HTERT RPE-1 (cell line): ENCODE data around the gene NHLRC4.

Experiments used
- in situ Hi-C: fragments of 300-500 bp; cut with MboI; formaldehyde crosslinking; loops from 4 replicates; pipeline ENCODE4 v1.14.3; 2020; ENCODE audit warnings: low sequenced_read_pairs

The NHLRC4 gene

DNA sequence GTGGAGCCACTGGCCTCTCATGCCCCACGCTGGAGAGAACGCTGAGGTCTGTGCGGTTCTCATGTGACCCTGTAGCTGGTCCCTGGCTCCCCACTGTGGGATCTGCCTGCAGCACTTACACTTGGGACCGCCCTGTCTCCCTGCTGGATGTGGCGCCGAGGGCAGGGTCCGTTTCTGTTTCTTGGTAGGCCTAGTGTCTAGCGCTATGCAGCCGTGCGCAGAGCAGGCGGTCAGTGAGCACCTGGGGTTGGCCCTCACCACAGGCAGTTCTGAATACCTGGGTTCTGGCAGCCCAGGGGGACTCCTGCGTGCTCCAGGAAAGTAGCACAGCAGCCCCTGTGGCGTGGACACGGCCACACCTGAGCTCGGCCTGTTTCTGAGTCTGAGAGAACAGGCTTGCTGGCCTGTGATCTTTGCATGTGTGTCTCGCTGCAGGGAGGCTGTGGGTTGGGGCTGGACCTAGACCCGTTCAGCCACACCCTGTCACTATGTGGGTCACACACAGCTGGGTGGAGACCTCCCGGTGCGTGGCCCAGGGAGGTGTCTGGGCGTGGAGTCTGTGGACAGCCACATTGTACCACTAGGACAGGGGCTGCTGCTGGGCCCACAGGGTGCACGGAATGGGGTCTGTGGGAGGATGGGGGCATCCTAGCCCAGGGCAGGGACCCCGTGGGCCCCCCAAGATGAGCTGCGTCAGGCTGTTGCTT lies 36.5 kb upstream of the NHLRC4 start:
- in situ Hi-C loops, result no loop called here

GRCh38 chr16:531494-532125 lies 35.2 kb upstream of the NHLRC4 start:
- in situ Hi-C loops, result no loop called here

DNA sequence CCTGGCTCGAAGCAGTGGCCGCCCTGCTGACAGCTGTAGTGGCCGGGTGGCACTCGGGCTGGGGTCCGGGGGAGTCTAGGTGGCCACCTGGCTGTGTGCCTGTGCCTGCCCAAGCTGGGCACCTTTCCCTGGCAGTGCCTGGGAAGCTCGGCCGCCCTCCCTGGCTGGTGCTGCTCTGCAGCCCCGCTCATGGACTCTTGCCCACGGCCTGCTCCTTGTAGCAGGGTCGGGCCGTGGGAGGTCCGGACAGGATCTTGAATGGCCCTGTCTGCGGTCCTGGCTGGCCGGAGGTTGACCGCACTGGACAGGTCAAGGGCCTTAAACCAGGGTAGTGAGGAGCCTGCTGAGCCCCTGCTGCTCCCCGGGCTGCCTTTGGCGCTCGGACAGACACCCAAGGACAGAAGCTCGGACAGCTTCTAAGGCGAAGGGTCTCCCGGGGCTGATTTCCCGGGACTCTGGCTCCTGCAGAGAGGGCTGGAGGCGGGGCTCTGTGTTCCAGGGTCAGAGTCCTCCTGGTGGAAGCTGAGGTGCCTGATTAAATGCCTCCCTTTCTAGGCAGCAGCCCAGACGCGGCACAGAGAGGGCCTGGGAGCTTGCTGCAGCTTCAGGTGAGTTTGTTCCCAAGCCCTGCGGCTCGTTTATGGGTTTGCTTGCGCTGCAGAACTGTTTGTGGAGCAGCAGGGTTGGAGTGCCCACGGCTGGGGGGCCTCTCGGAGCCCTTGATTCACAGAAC lies 33.2 kb upstream of the NHLRC4 start:
- in situ Hi-C loops, result no loop called here

DNA sequence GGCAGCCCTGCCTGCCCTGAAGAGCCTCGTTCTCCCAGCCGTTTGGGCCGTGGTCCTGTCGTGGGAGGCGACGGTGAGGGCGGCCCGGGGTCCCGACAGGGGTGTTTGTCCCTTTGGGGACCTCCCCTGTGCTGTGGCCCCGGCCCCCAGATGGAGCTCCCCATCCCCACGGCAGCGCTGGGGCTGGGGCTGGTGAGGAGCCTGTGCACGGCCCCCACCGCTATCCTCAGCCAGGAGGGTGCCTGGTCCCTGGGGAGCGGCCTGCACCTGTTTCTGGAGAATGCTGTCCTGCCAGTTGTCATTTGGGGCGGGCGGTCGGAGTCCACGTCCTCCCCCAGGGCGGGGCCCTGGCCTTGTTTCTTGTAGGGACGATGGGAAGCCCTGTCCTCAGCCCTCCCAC lies 32.7 kb upstream of the NHLRC4 start:
- in situ Hi-C loops, result no loop called here

DNA sequence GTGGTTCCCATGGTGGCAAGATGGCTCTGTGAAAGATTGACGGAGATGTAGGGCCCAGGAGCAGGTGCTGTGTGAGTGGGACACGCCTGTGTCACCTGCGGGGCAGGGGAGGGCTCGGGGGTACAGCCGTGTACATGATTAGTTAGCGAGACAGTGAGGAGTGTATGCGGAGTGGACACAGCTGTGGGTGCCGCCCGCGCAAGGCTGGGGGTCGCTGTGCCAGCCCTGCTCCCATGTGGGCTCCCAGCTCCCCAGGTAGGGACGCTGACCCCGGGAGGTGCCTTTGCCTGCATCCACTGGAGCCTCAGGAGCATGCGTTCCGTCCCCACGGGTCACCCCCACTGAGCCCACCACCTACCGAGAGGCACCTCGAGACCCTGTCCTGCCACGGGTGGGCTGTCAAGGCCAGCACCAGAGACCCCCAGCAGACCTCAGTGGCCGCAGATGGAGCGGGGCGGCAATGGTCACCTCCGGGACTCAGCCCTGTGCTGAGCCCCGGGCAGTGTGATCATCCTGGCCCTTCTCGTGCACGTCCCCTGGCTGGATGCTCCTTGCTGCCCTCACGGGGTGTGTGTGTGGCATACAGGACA lies 31.9 kb upstream of the NHLRC4 start:
- in situ Hi-C loops, result no loop called here

- in situ Hi-C loops, result no loop called here
These were observed 31.1 kb upstream of the NHLRC4 start for GRCh38 chr16:535446-536405.

GRCh38 chr16:536746-537145 lies 30.1 kb upstream of the NHLRC4 start:
- in situ Hi-C loops, result no loop called here

DNA sequence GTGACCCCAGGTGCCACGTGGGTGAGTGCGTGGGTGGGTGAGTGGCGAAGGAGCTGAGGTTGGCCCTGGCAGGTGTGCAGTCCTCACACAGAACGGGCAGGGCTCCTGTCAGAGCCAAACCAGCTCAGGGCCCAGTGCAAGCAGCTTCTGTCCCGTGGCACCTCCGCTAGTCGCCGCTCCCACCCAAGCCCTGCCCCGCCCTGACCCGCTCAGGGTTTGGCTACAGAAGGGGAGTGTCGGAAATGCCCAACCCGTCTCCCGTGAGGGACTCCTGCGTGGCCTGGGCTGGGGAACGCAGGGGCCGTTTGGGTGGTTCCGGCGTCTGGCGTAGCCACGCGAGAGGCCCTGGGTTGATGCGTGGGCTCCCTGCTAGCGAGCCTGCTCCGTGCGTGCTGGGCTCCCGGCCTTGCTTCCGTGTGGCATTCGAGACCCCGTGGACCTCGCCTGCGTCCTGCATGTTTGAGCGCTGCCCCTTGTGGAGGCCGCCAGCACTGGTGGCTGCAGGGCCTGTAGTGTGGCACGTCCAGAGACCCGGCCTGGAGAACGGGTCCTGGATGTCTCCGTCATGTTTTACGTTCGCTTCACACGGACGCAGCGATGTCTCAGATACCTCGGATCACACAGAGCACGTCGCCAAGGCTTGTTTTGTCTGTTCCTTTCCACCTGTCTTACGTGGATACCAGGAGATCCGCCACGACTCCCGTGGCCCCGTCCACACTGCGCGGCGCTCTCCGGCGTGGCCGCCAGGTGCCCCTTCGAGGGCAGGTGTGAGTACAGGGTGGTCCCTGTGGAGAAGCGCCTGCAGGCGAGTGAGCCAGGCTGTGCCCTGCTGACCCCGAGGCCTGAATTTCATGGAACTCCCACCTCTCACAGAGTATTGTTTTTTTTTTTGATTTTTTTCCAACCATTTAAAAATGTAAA lies 29.1 kb upstream of the NHLRC4 start:
- in situ Hi-C loops, result no loop called here

DNA sequence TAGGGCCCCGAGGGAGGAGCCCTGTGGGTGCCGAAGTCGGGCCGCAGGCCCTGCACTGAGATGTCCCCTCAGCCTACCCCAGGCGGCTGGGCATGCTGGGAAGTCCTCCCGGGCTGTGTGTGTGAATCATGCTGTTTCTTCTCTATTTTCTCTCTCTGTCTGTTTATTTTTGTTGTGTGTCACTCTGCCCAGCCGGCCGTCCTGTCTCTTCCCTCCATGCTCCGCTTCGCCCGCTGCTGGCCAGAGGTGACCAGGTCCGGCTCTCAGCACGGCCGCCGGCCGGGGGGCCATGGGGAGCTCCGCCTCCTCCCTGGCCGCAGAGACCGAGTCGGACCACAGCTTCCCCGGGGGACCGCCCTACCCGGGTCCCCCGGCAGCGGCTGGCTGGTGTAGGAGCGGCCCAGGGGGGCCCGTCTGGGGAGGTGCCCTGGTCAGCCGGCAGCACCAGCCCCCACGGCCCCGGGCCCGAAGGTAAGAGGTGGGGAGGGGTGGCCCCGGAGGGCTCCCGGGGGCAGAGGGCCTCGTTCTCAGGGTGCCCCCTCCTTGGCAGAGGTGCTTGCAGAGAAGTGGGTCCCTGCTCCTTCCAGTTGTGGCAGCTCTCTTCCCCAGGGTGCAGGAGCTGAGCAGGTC lies 26.8 kb upstream of the NHLRC4 start:
- in situ Hi-C loops, result no loop called here

DNA sequence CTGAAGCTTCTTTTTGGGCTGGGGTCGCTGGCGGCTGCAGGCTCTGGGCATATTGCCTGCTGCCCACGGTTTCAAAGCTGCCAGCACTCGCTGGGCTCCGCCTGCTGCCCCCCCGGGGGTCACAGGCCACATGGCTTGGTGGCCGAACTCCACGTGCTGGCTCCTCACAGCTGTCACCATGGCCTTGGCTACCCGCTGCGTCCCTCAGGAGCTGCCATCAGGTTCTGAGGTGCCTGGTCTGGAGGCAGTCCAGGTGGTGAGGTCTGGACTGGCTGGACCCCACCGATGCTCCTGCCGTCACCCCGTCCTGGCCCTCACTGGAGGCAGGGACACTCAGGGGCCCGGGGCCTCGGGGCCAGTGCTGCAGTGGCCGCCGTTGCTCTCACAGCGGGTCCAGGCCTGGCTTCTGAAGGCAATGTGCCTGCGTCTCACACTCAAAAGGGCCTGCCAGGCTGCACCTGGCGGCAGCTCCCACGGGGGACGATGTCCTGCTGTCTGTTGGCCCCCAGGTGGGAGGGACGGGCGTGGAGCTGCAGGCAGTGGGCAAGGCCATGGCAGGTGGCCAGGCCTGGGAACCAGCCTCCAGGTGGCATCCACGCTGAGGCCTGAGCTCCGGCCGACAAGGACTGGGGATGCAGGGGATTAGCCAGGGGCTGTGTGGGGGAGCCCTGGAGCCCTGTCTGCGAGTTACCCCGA lies 26.0 kb upstream of the NHLRC4 start:
- in situ Hi-C loops, result no loop called here

GRCh38 chr16:543301-544164 lies 23.3 kb upstream of the NHLRC4 start:
- in situ Hi-C loops, result no loop called here

- in situ Hi-C loops, result no loop called here
These were observed 22.3 kb upstream of the NHLRC4 start for GRCh38 chr16:544517-544916.

- in situ Hi-C loops, result no loop called here
These were observed 19.7 kb upstream of the NHLRC4 start for GRCh38 chr16:546909-547770.

- in situ Hi-C loops, result no loop called here
These were observed 18.2 kb upstream of the NHLRC4 start for GRCh38 chr16:548586-548985.

DNA sequence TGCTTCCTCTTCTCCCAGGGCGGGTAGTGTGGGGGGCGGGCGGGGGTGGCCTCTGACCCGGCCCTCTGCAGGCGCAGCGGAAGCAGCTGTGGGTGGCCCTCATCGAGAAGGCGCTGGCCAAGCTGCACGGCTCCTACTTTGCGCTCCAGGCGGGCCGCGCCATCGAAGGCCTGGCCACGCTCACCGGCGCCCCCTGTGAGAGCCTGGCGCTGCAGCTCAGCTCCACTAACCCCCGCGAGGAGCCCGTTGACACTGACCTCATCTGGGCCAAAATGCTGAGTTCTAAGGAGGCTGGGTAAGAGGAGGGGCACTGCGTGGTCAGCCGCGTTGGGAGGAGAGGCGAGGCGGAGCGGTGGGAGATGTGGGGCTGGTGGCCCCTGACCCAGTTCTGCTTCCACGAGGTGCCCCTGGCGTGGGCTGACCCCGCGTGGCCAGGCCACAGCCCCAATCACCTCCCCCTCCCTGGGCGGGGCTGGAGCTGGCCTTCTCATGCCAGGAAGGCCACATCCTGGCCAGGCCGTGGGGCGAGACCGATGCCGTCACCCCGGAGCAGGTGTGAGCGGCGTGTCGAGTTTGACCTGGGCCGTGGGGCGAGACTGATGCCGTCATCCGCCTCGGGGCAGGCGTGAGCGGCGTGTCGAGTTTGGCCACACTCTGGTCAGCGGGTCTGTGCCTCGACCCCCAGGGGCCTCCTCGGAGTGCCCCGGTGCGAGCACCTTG lies 17.1 kb upstream of the NHLRC4 start:
- in situ Hi-C loops, result no loop called here

GRCh38 chr16:551210-551609 lies 15.6 kb upstream of the NHLRC4 start:
- in situ Hi-C loops, result no loop called here
